22Rv1 (cell line): ENCODE data around the gene AREG.

Experiments
- CTCF ChIP-seq: fragments of 450-650 bp; IDR thresholded peaks from 2 replicates; pipeline ENCODE4 v1.5.1; 2017; ENCODE audit warnings: mild to moderate bottlenecking
- ZFX ChIP-seq: fragments of 450-650 bp; IDR thresholded peaks from 2 replicates; pipeline ENCODE4 v1.6.1; 2017; ENCODE audit warnings: antibody characterized with exemption, borderline replicate concordance

GRCh38 chr4:74408639-74409038, 36.3 kb upstream of the AREG start:
- TF ChIP-seq CTCF = no peak
- no peak for TF ChIP-seq ZFX
